Stimulated activated naive CD8-positive, alpha-beta T cell treated with anti-CD3 and anti-CD28 coated beads, Interleukin-15, Interleukin-2, amounts not matched to agents 100 ng/mL and 50 ng/mL, for 24 hours (primary cell): ENCODE results near the gene SPATA31E1.
"Not testable (repeated sequence)": the region's sequence is repeated elsewhere in the genome, so short reads cannot be mapped to it uniquely, and the experiment has no call there.

Experiments
- H3K27ac Mint-ChIP-seq: one replicate; pipeline ENCODE4 v1.8.0; 2021; ENCODE audit warnings: mild to moderate bottlenecking, mixed read lengths
- H3K27me3 Mint-ChIP-seq: one replicate; pipeline ENCODE4 v1.8.0; 2021; ENCODE audit warnings: mixed read lengths
- H3K36me3 Mint-ChIP-seq: one replicate; pipeline ENCODE4 v1.8.0; 2021; ENCODE audit warnings: low read depth, mixed read lengths
- H3K4me1 Mint-ChIP-seq: one replicate; pipeline ENCODE4 v1.8.0; 2021; ENCODE audit warnings: low read depth, mixed read lengths
- H3K4me3 Mint-ChIP-seq: one replicate; pipeline ENCODE4 v1.8.0; 2021; ENCODE audit warnings: mild to moderate bottlenecking, mixed read lengths
- H3K9me3 Mint-ChIP-seq: one replicate; pipeline ENCODE4 v1.8.0; 2021; ENCODE audit warnings: mixed read lengths

Gene SPATA31E1

DNA sequence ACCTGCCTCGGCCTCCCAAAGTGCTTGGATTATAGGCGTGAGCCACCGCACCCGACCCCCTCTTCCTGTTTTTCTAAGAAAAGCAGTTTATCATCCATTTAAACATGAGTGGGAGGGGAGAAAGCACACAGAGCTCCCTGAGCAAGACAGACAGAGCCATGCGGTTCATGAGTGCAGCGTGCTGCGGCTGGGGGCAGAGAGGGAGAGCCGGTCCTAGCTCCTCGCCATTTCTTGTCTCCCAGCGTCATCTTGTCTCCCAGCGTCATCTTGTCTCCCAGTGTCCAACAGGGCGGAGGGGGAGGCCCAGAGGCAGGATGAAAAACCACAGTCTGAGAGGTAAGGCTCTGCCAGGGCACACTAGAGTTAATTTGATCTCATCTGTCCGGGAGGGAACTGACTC is 36.3 kb downstream of the SPATA31E1 start:
- not testable (repeated sequence) for H3K9me3 Mint-ChIP-seq, H3K27me3 Mint-ChIP-seq, H3K4me3 Mint-ChIP-seq, H3K27ac Mint-ChIP-seq, H3K36me3 Mint-ChIP-seq, H3K4me1 Mint-ChIP-seq

DNA sequence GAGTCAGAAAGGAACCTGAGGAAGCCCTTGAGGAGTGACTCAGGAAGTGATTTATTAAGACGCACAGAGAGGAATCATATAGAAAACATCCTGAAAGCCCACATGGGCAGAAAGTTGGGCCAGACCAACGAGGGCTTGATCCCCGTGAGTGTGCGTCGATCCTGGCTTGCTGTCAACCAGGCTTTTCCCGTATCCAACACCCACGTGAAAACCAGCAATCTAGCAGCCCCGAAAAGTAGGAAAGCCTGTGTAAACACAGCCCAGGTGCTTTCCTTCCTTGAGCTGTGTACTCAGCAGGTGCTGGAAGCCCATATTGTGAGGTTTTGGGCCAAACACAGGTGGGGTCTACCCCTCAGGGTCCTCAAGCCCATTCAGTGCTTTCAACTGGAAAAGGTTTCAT is 38.9 kb downstream of the SPATA31E1 start:
- H3K36me3 Mint-ChIP-seq, H3K4me3 Mint-ChIP-seq, H3K27me3 Mint-ChIP-seq, H3K9me3 Mint-ChIP-seq, H3K27ac Mint-ChIP-seq, H3K4me1 Mint-ChIP-seq: not testable (repeated sequence)

DNA sequence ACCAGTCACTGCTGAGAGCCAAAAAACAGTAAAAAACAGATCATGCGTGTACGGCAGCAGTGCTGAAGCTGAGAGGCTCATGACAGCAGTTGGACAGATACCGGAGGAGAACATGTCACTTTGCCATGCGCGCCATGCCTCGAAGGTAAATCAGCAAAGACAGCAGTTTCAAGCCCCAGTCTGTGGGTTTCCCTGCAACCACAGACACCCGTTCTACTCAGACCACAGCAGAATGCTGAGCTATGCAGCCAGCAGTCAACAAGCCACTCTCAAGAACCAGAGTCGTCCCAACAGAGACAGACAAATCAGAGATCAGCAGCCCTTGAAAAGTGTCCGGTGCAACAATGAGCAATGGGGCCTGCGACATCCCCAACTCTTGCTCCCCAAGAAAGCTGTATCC is 40.3 kb downstream of the SPATA31E1 start:
- H3K27me3 Mint-ChIP-seq, H3K4me1 Mint-ChIP-seq, H3K4me3 Mint-ChIP-seq, H3K27ac Mint-ChIP-seq, H3K9me3 Mint-ChIP-seq, H3K36me3 Mint-ChIP-seq: not testable (repeated sequence)

DNA sequence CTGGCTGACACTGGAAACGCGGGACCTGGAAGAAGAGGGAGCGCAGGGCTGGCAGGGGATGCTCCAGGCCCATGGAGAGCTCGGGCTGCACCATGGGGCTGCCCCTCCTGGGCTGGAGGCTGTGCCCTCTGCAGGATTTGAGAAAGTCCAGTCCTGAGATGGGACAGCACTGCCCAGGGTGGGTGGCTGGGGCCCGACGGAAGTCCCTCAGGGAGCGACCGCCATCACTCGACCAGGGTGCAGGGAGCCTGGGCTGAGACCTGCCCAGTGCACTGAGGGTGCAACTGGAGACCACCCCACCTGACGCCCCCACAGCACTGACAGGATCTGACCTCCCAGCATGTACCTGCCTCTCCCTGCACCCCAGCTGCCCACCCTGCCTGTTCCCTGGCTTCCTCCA is 42.2 kb downstream of the SPATA31E1 start:
- not testable (repeated sequence) for H3K27me3 Mint-ChIP-seq, H3K4me3 Mint-ChIP-seq, H3K27ac Mint-ChIP-seq, H3K4me1 Mint-ChIP-seq, H3K36me3 Mint-ChIP-seq, H3K9me3 Mint-ChIP-seq

DNA sequence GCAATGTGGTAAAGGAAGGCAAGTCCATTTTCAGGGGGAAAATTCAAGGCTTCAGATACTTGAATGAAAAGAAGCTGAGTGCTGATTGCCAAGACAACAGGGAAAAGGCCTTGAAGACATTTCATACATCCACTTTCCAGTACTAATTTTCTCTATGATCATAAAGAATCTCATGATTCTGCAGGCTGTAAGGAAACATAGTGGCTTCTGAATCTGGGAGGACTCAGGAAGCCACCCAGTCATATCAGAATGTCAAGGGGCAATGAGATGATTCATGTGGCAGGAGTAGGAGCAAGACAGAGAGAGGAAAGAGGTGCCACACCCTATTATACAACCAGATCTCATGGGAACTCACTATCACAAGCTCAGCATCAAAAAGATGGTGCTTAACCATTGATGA is 46.5 kb downstream of the SPATA31E1 start:
- not testable (repeated sequence) for H3K27ac Mint-ChIP-seq, H3K4me3 Mint-ChIP-seq, H3K36me3 Mint-ChIP-seq, H3K9me3 Mint-ChIP-seq, H3K4me1 Mint-ChIP-seq, H3K27me3 Mint-ChIP-seq

DNA sequence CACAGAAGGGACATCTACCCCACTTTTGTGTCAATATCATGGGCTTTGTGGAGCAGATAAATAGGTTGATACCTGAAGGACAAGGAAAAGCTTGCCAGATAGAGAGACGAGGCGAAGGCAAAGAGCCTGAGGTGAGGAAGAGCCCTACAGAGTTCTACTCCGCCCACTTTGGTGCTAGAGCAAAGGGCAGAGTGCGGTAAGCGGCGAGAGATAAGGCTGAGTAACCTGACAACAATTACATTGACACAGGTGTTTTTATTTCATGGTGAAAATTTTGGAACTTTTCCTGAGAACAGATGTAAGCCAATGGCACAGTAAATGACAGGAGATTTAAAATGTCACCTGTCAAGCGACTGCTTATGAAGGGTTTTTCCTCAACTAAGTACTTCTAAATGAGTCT is 51.8 kb downstream of the SPATA31E1 start:
- not testable (repeated sequence) for H3K9me3 Mint-ChIP-seq, H3K27ac Mint-ChIP-seq, H3K4me1 Mint-ChIP-seq, H3K36me3 Mint-ChIP-seq, H3K27me3 Mint-ChIP-seq, H3K4me3 Mint-ChIP-seq

DNA sequence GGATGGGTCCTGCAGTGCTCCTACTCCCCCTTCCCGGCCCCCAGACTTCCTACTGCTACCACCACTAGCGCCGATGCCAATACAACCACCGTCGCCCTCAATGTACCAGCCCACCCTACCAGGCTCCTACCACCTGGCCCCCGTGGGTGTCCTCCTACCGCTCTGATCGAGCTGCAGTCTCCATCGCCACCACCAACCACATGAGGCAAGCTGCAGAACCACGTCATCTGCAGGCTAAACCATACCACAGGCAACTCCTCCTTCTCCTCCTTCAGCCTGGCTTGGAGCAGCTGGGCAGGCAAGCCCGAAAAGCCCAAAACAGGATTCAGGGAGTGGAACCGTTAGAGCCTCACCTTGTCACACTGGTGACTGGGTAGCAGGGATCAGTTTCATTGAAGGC is 54.7 kb downstream of the SPATA31E1 start:
- H3K4me3 Mint-ChIP-seq, H3K27me3 Mint-ChIP-seq, H3K36me3 Mint-ChIP-seq, H3K4me1 Mint-ChIP-seq, H3K9me3 Mint-ChIP-seq, H3K27ac Mint-ChIP-seq: not testable (repeated sequence)

DNA sequence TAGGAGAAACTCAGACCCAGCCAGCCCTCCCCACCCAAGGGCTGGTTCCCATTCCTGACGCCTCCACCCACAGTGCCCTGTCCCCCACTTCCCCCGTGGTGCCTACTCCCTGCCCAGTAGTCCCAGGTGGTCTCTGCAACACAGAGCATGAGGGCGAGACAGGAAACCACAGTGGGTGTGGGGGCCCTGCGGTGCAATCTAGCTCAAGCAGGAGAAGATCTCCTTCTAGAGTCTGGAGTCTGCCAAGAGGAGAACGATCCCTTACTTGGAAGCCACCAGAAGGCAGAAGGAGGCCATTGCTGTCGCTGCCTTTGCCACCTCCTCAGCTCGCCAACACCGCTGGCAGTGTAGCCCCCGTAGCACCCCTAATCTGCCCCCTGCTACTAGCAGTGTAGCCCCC is 55.2 kb downstream of the SPATA31E1 start:
- H3K36me3 Mint-ChIP-seq, H3K4me1 Mint-ChIP-seq, H3K27me3 Mint-ChIP-seq, H3K4me3 Mint-ChIP-seq, H3K9me3 Mint-ChIP-seq, H3K27ac Mint-ChIP-seq: not testable (repeated sequence)

DNA sequence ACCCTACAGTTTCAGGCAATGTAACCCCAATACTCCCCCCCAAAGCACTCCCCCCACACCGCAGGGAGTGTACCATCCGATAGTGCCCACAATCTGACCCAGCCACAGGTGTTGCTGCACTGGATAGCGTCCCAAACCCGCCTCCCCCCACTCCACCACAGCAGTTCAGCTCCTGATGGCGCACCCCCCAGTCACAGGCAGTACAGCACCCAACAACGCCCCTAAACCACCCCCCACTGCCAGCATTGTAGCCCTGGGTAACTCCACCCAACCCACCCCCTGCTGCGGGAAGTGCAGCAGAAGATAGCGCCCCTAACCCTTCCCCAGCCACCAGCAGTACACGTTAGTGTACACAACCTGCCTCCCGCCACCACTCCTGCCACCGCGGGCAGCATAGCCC is 55.7 kb downstream of the SPATA31E1 start:
- not testable (repeated sequence) for H3K9me3 Mint-ChIP-seq, H3K36me3 Mint-ChIP-seq, H3K4me3 Mint-ChIP-seq

More for the DNA sequence above, 55.7 kb downstream of the SPATA31E1 start:
- H3K4me1 Mint-ChIP-seq, H3K27me3 Mint-ChIP-seq, H3K27ac Mint-ChIP-seq: not testable (repeated sequence)
